ENCODE results near the gene DDX23. TPM values are rescaled to one million over a fixed set of nuclear protein-coding genes. Genes with fewer than 3 reads are reported as not detected.
A peak's percentile ranks its signal among the peaks of the same experiment; 100 is the strongest.

DDX23 gene
- total RNA-seq, 1 experiment from 2014 or later, result 151 TPM

GRCh38 chr12:48822139-48822538 is 29.8 kb downstream of the DDX23 start:
- Mint-ChIP-seq H3K27me3 (ENCODE audit: insufficient read depth, unreplicated experiment) (no peaks in the 10 kb centered on the region), H3K9me3 (ENCODE audit: unreplicated experiment) (no peaks in the 10 kb centered on the region), H3K27ac (ENCODE audit: unreplicated experiment) (no peak overlapping the region), H3K4me3 (ENCODE audit: unreplicated experiment) (no peak overlapping the region), H3K36me3 (ENCODE audit: insufficient read depth, unreplicated experiment) (peaks cover 21% of the 10 kb centered on the region), H3K4me1 (ENCODE audit: low read depth, unreplicated experiment) (peaks cover 7% of the 10 kb centered on the region)
- BruUV-seq (replicated peaks), result no TSS peak
- ChIA-PET CTCF (no interaction called here), POLR2A (no interaction called here)
- no peak for DNase-seq
- Histone ChIP-seq H3K4me3 (ENCODE audit: low read depth, low read length) (no peak overlapping the region), H3K27me3 (replicated peaks; ENCODE audit: control insufficient read depth, insufficient read depth, low read length) (no peaks in the 10 kb centered on the region), H3K9me3 (no peaks in the 10 kb centered on the region), H3K4me1 (peaks cover 8% of the 10 kb centered on the region), H3K36me3 (ENCODE audit: control insufficient read depth, insufficient read depth, low read length) (no peaks in the 10 kb centered on the region)
- TF ChIP-seq CTCF (IDR thresholded peaks at IDR 0.05; ENCODE audit: insufficient read depth in 1 of 2, low read depth in 1 of 2, low read length in 1 of 2, severe bottlenecking in 1 of 2, unreplicated experiment in 1 of 2), result no peak
- intact Hi-C loops (cut with micrococcal nuclease; ENCODE audit: unreplicated experiment), result no loop called here

- H3K36me3 Mint-ChIP-seq (ENCODE audit: insufficient read depth, unreplicated experiment), result peaks cover 11% of the 10 kb centered on the region
- H3K4me1 ChIP-seq, result peaks cover 11% of the 10 kb centered on the region
- TF ChIP-seq CTCF (IDR thresholded peaks at IDR 0.05; ENCODE audit: insufficient read depth in 1 of 2, low read depth in 1 of 2, low read length in 1 of 2, severe bottlenecking in 1 of 2, unreplicated experiment in 1 of 2), result no peak
- H3K36me3 ChIP-seq (ENCODE audit: control insufficient read depth, insufficient read depth, low read length), result no peaks in the 10 kb centered on the region
- POLR2A ChIA-PET, result interaction anchor here (0.6 kb wide), 1 partner anchor 31 kb away, joined by 6 read pairs; no protein-coding TSS in a partner anchor
- H3K4me3 ChIP-seq (ENCODE audit: low read depth, low read length), result no peak overlapping the region
- intact Hi-C loops (cut with micrococcal nuclease; ENCODE audit: unreplicated experiment), result no loop called here
- H3K4me1 Mint-ChIP-seq (ENCODE audit: low read depth, unreplicated experiment), result peaks cover 14% of the 10 kb centered on the region
- H3K4me3 Mint-ChIP-seq (ENCODE audit: unreplicated experiment), result peak overlapping the region; percentile 97
- no peaks in the 10 kb centered on the region for H3K27me3 ChIP-seq (replicated peaks; ENCODE audit: control insufficient read depth, insufficient read depth, low read length)
- CTCF ChIA-PET, result interaction anchor here (0.6 to 2.0 kb wide), 4 partner anchors 9 to 67 kb away, joined by 3 to 8 read pairs (median 4); partner anchors contain the start of genes DDX23 and RND1
- no peaks in the 10 kb centered on the region for H3K9me3 ChIP-seq
- BruUV-seq (replicated peaks), result no TSS peak
- H3K9me3 Mint-ChIP-seq (ENCODE audit: unreplicated experiment), result no peaks in the 10 kb centered on the region
- no peaks in the 10 kb centered on the region for H3K27me3 Mint-ChIP-seq (ENCODE audit: insufficient read depth, unreplicated experiment)
- DNase-seq, result no peak
- no peak overlapping the region for H3K27ac Mint-ChIP-seq (ENCODE audit: unreplicated experiment)
Measured at GRCh38 chr12:48819986-48820725, 31.8 kb downstream of the DDX23 start.

- H3K4me3 ChIP-seq (ENCODE audit: low read depth, low read length), result peak overlapping the region; percentile 82
- Mint-ChIP-seq H3K36me3 (ENCODE audit: insufficient read depth, unreplicated experiment) (peaks cover 9% of the 10 kb centered on the region), H3K27ac (ENCODE audit: unreplicated experiment) (no peak overlapping the region), H3K4me1 (ENCODE audit: low read depth, unreplicated experiment) (peaks cover 14% of the 10 kb centered on the region), H3K27me3 (ENCODE audit: insufficient read depth, unreplicated experiment) (no peaks in the 10 kb centered on the region), H3K4me3 (ENCODE audit: unreplicated experiment) (peak overlapping the region; percentile 97), H3K9me3 (ENCODE audit: unreplicated experiment) (no peaks in the 10 kb centered on the region)
- no peaks in the 10 kb centered on the region for H3K36me3 ChIP-seq (ENCODE audit: control insufficient read depth, insufficient read depth, low read length)
- TF ChIP-seq CTCF (IDR thresholded peaks at IDR 0.05; ENCODE audit: insufficient read depth in 1 of 2, low read depth in 1 of 2, low read length in 1 of 2, severe bottlenecking in 1 of 2, unreplicated experiment in 1 of 2), result peak; percentile 53 to 60
- peak; percentile 59 to 62 for DNase-seq
- intact Hi-C loops (cut with micrococcal nuclease; ENCODE audit: unreplicated experiment), result no loop called here
- no peaks in the 10 kb centered on the region for H3K9me3 ChIP-seq
- peaks cover 11% of the 10 kb centered on the region for H3K4me1 ChIP-seq
- BruUV-seq (replicated peaks), result TSS peak; percentile 11
- ChIA-PET CTCF (interaction anchor here (0.6 to 2.0 kb wide), 7 partner anchors 8 to 72 kb away, joined by 3 to 8 read pairs (median 3); partner anchors contain the start of genes DDX23 and RND1), POLR2A (no interaction called here)
- no peaks in the 10 kb centered on the region for H3K27me3 ChIP-seq (replicated peaks; ENCODE audit: control insufficient read depth, insufficient read depth, low read length)
Measured at GRCh38 chr12:48818831-48819590, 33.0 kb downstream of the DDX23 start.
